Ovary (tissue), 3 donors: Measurements from ENCODE around the gene FXYD5.

ENCODE experiments used
- CTCF ChIP-seq, 3 donors: fragments of 450-650 bp in 2 of 3; fragments of 200-600 bp in 1 of 3; IDR thresholded peaks; one replicate each; pipeline versions ENCODE4 v1.5.1 to v1.8.0; 2016 to 2022; ENCODE audit warnings: antibody characterized with exemption in 3 of 3, mild to moderate bottlenecking in 1 of 3
- EP300 ChIP-seq: sonication (generic); formaldehyde crosslinking; IDR thresholded peaks from one replicate; pipeline ENCODE4 v1.6.1; 2017; ENCODE audit warnings: antibody characterized with exemption
- POLR2A ChIP-seq: fragments of 450-650 bp; IDR thresholded peaks from one replicate; pipeline ENCODE4 v1.6.1; 2017; ENCODE audit warnings: antibody characterized with exemption, mild to moderate bottlenecking, moderate library complexity
- donor health status: DM: no; HTN: no; CAD: no.

- TF ChIP-seq CTCF (IDR thresholded peaks at IDR 0.05) (no peak), POLR2A (no peak), EP300 (no peak)
These were observed 63.1 kb downstream of the FXYD5 start for GRCh38 chr19:35217649-35217990.
